GM18502 (cell line): ENCODE measurements around the gene NTF4.
"Not testable (repeated sequence)": the region's sequence is repeated elsewhere in the genome, so short reads cannot be mapped to it uniquely, and the experiment has no call there.

Source experiments
- ATAC-seq: cut with Tn5 transposase; IDR thresholded peaks from one replicate; pipeline ENCODE4 v1.9.1; 2021; ENCODE audit warnings: mild to moderate bottlenecking; ENCODE audit not compliant: unreplicated experiment, poor library complexity

NTF4 gene

DNA sequence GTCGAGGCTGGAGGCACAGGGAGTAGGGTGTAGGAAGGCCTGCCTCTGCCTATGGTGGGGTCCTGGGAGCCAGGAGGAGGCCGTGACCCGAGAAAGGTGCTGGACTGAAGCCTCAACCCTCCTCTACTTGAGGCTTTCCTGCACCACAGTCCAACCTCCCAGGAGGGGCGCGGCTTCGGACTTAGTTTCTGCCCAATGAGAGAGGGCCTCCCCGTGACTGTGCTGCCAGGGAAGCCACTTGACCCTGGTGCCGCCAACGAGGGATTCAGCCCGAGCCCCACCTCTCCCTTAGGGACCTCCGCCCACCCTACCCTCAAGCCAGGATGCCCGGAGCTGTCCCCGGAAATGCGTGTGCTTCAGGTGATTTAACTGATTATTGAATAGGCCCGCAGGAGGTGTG, 40.4 kb downstream of the NTF4 start, which contains the start of gene CGB3:
Gene CGB3, minus strand, starts transcription at position 101 of the 400 bp plus-strand sequence. CDS start 362 bp downstream, outside the sequence.
- not testable (repeated sequence) for ATAC-seq

DNA sequence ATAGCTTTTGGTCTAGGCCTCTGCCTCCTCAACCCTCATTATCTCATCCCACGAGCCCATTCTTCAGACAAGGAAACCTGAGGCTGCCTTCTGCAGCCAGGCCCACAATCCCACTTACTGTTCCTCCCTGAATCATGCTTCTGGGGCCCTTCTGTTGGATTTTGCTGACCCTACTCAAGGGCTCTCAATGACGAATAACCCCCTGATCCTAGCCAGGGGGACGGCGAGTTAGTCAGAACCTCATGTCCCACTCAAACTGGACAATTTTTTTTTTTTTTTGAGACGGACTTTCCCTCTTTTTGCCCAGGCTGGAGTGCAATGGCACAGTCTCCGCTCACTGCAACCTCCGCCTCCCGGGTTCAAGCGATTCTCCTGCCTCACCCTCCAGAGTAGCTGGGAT, 42.5 kb downstream of the NTF4 start:
- no peak for ATAC-seq

DNA sequence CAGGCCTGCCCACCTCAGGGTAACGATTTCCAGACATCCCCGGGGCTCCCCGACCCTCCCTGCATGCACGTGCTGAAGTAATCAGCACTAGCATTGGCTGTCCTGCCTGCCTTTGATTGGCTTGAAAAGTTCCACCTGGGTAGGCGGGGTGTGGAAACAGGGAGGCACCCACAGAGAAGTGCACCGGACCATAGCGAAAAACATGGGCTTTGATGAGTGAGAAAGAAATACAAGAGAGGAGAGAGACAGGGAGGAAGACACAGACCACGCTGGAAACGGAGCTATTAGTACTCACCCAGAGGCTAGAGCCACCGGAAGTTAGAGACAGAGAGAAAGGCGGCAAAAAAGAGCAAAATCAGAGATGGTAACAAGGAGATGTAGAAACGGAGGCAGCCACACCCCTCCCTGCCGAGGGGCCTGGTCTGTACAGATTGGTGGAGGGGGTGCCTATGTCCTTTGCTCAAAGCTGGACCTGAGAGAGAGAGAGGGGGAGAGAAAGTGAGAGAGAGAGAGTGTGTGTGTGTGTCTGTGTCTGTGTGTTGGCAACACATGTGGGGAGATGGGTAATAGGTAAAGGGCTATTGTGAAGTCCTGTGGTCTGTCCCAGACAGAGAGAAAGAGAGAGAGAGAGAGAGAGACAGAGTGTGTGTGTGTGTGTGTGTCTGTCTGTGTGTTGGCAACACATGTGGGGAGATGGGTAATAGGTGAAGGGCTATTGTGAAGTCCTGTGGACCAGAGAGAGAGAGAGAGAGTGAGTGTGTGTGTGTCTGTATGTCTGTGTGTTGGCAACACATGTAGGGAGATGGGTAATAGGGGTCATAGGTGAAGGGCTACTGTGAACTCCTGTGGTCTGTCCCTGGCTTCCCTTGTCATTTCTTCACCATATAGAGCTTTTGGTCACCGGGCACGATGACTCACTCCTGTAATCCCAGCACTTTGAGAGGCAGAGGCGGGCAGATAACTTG, 43.4 kb downstream of the NTF4 start:
- no peak for ATAC-seq

DNA sequence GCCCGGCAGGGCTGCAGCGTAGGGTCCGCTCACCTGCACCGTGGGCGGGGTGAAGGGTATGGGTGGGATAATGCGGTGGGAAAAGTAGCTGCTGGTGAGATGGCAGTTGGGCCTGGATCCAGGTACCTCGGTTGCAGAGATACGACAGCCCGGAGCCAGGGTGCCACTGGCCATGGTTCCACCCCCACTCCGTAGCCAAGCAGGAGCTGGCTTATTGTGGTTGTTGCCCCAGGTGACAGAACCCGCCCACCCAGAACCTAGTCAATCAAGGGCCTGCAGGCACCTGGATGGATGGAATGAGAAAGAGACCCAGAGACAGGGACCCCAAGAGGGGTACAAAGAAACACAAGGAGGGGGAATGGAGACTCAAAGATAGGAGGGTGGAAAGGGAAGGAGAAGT, 44.3 kb downstream of the NTF4 start:
- ATAC-seq = no peak

- no peak for ATAC-seq
Measured at GRCh38 chr19:49019242-49019932, 45.2 kb downstream of the NTF4 start.

DNA sequence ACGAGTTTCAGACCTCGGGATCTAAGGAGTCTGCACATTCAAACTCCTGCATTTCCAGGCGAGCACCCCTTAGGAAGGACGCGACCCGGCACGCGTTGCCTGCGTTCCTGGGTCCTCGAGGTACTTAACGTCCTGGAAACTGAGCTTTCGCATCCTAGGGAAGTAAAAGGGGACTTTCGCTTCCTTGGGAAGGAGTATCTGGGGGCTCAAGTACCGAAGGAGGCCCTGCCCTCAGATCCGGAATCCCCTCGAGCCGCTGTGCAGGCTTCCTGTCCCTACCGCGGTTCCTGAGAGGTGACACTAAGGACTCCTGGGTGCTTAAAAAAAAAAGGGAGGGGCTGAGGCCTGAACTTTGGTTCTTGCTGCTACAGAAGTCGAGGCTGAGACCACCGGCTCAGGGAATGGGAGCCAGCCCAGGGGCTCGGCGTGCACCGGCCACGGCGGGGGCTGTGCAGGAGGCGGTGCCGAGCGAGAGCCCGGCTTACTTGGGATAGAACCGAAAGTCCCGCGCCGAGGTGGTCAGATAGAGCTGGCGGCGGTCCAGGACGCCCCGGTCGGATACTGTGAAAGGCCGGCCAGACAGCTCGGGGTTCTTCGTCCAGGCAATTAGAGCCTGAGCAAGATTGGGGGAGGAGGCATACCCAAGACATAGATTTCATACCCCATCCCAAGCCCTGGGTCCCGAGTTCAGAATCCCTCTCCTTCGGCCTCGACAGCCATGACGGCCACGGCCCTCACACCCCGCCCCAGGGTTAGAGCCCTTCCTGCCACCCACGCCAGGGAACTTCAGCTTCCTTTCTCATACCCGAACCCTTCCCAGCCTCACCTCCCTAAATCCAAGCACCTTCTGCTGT, 46.0 kb downstream of the NTF4 start:
- ATAC-seq = not testable (repeated sequence)

DNA sequence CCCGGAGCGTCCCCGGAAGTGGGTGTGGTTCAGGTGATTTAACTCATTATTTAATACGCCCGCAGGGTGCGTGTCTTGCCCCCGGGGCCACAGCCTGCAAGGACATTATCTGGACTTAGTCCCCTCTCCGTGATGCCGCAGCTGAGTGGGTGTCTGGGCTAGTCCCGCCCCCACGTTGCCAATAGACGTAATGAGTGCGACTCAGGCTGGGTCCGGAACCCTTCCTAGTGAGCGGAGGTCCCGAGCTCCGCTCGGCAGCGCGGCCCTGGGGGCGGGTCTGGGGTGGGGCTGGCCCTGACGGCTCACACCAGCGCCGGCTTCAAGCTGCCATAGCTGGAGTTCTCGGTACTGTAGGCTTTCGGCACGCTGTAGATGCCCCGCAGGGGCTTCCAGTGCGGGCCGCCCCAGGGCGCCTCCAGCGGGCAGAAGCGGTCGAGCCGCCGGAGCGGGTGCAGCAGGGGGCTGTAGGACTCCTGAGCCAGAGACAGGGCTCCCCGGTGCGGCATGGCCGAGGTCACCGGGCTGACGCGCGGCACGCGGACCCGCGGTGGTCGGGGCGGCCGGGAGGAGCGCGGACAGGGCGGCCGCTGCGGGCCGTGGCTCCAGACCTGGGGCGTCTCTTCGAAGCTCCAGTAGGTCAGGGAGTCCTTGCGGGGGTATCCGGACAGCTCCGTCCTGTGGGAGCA, 46.8 kb downstream of the NTF4 start:
- no peak for ATAC-seq

GRCh38 chr19:49017041-49017665, 47.5 kb downstream of the NTF4 start, which contains the start of gene LHB:
LHB (minus strand) TSS chr19:49017091; CDS start chr19:49017081, 10 bp downstream.
- ATAC-seq = no peak

DNA sequence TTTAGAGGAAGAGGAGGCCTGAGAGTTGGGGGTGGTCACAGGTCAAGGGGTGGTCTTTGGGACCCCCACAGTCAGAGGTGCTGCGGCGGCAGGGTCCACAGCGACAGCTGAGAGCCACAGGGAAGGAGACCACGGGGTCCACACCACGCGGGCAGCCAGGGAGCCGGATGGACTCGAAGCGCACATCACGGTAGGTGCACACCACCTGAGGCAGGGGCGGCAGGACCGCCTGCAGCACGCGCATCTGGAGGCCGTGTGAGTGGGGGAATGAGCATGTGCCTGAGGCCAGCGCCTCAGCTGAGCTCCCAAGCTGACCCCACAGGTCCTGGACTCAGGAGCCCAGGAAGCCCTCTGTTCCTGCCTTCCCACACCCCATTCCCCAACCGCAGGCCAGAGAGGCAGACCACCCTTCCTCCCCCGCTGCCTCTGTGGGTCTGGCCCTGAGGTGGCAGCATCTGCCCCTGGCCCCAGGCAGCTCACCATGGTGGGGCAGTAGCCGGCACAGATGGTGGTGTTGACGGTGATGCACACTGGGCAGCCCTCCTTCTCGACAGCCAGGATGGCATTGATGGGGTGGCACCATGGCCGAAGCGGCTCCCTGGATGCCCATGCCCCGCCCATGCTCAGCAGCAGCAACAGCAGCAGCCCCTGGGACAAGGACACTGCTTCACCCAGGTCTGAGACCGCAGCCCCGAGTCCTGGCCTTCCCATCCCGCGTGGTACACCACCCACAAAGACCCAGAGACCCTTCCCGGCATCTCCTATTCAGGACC, 48.4 kb downstream of the NTF4 start:
- ATAC-seq = no peak

DNA sequence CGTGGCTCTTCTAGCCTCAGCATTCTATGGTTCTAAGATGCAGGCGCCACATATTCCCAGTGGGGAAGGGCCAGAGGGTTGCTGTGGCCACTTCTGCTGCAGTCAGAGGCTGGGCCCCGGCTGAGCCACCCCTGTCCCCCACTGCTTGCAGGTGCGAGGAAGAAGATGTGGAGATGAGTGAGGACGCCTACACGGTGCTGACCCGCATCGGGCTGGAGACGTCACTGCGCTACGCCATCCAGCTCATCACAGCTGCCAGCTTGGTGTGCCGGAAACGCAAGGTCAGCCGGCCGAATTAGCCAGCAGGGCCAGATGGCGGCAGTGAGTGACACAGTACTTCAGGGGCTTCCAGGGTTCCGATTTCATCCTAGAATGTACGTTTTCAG, 49.8 kb downstream of the NTF4 start:
- ATAC-seq = no peak

DNA sequence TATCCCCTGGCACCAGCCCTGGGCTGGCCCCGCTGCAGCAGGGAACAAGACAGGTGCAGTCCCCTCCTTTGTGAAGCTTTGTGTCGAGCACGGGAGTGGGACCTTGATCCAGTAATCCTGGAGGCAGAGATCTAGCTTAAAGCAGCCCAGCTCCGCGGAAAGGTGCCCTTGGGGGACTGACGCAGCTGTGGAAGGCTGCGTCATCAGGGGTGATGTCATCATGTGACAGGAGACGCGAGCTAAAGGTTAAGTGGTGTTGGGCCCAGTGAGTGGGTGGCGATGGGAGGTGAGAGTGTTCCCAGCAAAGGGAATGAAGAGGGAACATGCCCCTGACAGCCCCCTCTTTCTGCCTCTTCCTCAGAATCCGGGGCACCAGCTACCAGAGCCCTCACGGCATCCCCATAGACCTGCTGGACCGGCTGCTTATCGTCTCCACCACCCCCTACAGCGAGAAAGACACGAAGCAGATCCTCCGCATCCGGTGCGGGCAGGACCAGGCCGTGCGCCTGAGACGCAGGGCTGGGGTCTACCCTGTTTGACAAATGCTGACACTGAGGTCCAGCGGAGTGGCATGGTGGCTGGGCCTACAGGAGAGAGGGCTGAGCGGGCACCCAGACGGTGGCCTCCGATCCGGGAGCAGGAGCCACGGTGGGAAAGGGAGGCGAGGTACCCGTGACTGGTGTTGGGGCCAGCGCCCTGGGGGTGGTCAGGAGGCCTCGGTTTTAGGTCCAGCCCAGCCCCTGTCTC, 50.3 kb downstream of the NTF4 start:
- ATAC-seq = no peak

DNA sequence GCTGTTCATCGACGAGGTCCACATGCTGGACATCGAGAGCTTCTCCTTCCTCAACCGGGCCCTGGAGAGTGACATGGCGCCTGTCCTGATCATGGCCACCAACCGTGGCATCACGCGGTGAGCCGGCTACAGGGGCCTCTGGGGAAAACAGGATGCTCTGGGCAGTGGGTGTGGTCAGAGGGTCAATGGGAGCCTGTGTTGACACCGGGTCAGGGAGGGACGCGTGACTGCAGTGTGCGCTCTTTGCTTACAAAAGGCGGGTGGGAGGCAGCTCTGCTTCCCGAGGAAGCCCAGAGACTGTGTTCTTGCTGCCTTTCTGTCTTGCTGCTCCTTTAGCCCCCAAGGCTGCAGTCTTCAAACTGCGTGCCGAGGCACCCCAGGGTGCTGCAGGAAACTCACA, 53.4 kb downstream of the NTF4 start:
- no peak for ATAC-seq
